ENCODE results near the gene TCF3. TPM values are rescaled to one million over a fixed set of nuclear protein-coding genes. Genes with fewer than 3 reads are reported as not detected.

Gene TCF3
- total RNA-seq, 1 donor from 2014 or later, result 251 TPM

DNA sequence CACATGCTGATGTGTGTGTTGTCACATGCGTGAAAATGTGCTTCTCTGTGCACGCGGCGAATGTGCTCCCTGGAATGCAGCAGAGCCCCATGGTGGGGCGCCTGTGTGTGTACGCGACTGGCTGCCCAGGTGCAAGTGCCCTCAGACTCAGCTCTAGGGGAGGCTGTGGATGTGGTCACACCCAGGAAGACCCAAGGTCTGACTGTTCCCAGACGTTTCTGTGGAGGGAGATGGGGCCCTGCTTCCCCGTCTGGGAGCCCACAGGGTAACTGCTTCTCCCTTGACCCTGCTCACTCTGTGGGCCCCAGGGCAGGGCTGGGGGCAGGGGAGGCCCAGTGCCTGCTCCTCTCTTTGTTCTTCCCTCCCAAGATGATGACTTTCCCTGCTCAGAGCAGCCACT, 39.3 kb downstream of the TCF3 start:
- no peak for DNase-seq (ENCODE audit: extremely low read depth, low read depth, low spot score)

GRCh38 chr19:1612114-1613086, 40.0 kb downstream of the TCF3 start:
- no peak for DNase-seq (ENCODE audit: extremely low read depth, low read depth, low spot score)

DNA sequence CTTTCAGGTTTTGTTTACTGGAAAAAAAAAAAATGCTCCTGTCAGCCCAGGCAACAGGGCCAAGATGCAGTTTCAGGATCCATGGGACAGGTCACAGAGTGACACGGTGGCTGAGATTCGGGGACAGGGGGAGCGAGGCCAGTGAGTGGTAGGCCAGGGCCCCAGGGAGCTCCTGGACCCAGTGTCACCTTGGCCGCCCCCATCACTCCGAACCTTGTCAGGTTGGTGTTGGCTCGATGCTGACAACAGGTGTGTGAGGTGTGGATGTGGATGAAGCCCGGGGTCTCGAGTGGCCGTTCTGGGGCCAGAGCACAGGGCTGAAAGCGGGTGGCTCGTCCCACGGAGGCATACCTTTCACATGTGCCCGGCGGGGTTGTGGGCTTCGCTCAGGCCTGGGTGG, 41.1 kb downstream of the TCF3 start:
- no peak for DNase-seq (ENCODE audit: extremely low read depth, low read depth, low spot score)

- DNase-seq (ENCODE audit: extremely low read depth, low read depth, low spot score), result no peak
Measured at GRCh38 chr19:1610579-1610978, 41.8 kb downstream of the TCF3 start.

DNA sequence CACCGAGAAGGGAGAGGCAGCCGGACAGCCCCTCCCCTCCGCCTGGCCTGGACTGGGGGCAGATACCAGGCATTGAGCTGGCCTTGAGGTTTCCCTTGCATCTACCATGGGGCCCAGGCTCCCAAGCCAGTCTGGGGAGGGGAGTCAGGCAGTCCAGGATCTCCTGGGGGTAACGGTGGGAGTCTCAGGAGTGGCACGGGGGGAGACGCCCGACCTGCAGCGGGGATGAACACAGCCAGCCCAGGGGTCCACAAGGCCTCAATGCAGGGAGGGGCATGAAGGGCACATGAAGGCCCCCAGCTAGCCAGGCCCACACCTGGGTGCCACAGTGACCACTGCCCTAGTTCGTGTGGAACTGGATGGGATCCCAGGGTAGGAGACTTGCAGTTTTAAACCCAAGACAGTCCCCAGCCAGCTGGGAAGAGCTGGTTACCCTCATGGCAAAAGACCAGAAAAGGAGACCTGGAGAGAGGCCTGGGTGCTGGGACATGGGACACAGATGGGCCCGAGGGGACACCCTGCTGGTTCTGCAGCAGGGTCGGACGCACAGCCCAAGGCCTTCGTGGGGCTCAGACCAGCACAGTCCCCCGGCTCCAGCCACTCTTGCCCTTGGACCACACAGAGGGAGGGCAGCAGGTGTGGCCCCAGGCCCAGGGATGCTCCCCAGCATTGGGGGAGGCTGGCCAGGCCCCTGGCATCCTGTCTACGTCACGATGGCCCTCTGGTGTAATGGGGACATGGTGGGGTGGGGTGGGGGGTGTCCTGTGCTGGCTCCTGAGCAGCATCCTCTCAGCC, 42.5 kb downstream of the TCF3 start:
- no peak for DNase-seq (ENCODE audit: extremely low read depth, low read depth, low spot score)

- DNase-seq (ENCODE audit: extremely low read depth, low read depth, low spot score), result no peak
Measured at GRCh38 chr19:1609103-1609396, 43.4 kb downstream of the TCF3 start.

DNA sequence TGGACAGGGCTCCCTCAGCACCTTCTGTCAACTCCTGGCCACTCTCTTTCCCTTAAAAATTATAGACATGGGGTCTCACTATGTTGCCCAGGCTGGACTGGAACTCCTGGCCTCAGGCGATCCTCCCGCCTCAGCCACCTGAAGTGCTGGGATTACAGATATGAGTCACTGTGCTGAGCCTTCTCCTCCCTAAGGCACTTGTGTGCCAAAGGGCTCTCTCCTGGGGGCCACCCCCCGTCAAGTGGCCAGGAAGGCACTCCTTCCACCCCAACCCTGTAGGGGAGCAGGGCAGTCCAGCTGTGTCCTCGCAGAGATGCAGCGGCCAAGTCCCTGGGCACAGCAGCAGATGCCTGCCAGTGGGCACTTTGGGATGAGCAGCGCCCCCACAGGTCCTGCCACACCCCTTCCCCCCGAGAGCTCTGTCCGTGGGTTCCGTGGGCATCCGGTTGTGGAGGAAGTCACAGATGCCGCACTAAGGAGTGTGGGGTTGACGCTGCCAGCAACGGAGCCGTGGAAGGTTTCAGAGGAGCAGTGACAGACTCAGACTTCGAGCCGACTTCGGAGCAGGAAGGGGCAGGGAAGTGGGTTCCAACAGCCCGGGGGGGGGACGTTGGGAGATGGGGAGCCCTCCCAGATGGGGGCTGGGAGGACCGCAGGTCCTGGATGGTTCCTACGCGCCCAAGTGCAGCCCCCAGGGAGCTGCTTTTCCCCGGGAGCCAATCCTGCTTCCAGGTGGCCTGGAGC, 43.9 kb downstream of the TCF3 start:
- DNase-seq (ENCODE audit: extremely low read depth, low read depth, low spot score), result no peak

GRCh38 chr19:1606138-1606651, 46.2 kb downstream of the TCF3 start:
- DNase-seq (ENCODE audit: extremely low read depth, low read depth, low spot score), result no peak

- DNase-seq (ENCODE audit: extremely low read depth, low read depth, low spot score), result peak; percentile 76
Measured at GRCh38 chr19:1605236-1606137, 46.9 kb downstream of the TCF3 start, which contains the start of gene UQCR11. Gene UQCR11, minus strand, starts transcription at chr19:1605462. Its CDS starts 53 bp downstream, at chr19:1605409.

DNA sequence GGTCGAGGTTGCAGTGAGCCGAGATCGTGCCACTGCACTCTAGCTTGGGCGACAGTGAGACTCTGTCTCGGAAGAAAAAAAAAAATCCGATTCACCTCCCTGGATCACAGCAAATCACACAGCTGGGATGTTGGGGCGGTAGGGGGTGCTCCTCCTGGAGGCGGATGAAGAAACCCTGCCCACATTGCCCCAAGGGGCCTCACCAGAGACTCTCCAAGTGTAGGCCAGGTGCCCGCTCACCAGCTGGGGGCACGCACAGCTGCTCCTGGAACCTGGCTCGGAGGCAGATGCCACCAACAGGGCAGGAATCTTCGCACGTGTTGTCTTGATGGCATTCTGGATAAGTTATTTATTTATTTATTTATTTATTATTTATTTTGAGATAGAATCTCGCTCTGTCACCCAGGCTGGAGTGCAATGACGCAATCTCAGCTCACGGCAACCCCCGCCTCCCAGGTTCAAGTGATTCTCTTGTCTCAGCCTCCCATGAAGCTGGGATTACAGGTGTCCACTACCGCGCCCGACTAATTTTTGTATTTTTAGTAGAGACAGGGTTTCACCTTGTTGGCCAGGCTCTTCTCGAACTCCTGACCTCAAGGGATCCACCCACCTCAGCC, 50.2 kb downstream of the TCF3 start:
- no peak for DNase-seq (ENCODE audit: extremely low read depth, low read depth, low spot score)

- DNase-seq (ENCODE audit: extremely low read depth, low read depth, low spot score), result no peak
Measured at GRCh38 chr19:1601613-1602064, 50.8 kb downstream of the TCF3 start.

GRCh38 chr19:1599460-1599846, 53.0 kb downstream of the TCF3 start:
- DNase-seq (ENCODE audit: extremely low read depth, low read depth, low spot score), result no peak

DNA sequence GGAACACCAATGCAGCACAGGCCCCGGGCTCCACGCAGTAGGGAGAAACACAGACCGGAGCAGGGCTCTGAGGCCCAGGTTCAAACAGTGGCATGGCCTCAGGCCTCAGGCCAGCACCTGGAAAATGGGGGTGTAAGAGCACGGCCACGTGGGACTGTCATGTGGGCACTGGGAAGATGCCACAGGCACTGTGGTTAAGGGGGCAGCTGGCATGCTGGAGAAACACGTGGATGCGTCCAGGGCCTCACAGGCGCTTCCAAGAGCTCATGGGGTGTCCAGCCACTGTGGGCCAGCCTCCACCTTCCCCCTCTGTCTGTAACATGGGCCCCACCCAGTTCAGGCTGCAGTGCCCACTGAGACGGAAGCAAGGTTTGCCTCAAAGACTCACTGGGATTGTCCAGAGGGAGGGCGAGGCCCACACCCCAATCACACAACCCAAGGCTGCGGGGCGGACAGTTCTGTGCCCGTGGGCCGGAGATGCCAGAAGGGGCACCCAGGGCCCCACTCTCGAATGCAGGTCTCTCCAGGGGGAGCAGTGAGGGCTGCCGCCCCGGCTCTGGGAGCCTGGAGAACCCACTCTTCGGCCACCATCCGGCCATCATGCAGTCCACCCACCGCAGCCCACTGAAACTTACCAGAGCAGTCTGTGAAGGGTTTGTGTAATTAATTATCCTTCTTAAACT, 53.5 kb downstream of the TCF3 start:
- no peak for DNase-seq (ENCODE audit: extremely low read depth, low read depth, low spot score)

GRCh38 chr19:1593501-1593772, 59.0 kb downstream of the TCF3 start:
- no peak for DNase-seq (ENCODE audit: extremely low read depth, low read depth, low spot score)

GRCh38 chr19:1592755-1593500, 59.5 kb downstream of the TCF3 start, which contains the start of gene MBD3:
Gene MBD3, minus strand, starts transcription at chr19:1592865. Its CDS starts 234 bp downstream, at chr19:1592631.
- peak; percentile 42 for DNase-seq (ENCODE audit: extremely low read depth, low read depth, low spot score)

DNA sequence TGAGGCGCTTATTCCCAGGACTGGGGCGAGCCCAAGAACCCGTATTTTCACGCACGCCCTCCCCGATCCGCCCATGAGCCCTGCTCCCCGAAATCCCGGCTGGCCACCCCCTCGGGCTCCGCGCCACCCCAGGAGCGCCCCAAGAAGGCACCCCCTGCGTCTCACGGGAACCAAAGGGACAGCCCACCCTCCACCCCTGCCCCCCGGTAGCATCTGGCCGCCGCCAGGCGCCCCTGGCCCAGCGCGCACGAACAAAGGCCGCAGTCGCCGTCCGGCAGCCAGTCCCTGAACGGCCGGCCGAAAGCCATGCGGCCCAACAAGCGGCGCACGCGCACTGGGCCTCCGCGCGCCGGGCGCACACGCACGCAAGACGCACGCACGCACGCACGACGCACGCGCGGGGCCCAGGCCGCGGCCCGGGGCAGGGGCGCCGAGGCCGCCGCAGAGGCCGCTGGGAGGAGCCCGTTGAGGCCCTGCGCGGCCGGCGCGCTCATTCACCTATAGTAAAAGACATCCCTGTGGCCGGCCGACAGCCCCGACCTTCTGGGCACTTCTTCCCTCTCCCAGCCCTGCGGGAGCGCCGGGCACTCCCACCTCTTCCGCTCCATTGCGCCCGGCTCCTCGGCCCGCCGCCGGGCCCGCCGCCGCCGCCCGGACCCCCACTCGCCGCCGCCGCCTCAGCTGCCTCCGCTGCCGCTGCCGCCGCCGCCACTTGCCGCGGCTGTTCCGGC, 60.2 kb downstream of the TCF3 start:
- no peak for DNase-seq (ENCODE audit: extremely low read depth, low read depth, low spot score)

DNA sequence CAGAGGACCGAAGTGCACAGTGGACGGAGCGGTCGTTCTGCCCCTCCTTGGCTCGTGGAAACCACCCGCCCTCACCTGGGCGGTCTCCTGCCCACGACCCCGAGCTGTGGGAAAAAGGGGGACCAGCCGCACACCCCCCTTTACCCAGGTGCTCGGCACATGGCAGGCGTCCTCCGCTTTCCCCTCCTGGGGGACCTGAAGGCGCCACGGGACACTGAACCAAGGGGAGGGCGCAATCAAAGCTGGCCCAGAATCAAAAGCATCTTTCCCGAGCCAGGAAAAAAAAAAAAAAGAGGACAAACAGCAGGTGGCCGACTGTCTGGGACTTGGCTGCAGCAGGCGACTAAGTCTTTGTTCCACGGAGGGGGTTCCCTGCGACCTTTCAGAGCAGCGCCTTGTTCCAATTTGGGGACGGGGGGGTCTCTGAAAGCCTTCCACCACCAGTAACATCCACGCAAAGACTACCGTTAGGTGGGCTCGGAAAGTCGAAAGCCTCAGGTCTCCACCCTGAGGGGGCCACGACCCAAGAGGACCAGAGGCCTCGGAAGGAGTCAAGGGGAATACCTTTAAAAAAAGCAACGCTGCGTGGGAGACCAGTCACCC, 60.9 kb downstream of the TCF3 start:
- no peak for DNase-seq (ENCODE audit: extremely low read depth, low read depth, low spot score)

Measured in glomerular endothelial cell (primary cell).